NCI-H82 treated with DMSO at 0.1 percent for 48 hours (cell line): Measurements from ENCODE around the gene VIM.
"Not testable (repeated sequence)": the region's sequence is repeated elsewhere in the genome, so short reads cannot be mapped to it uniquely, and the experiment has no call there.

Source experiments
- DNase-seq: peaks from one replicate; lab custom pipeline; 2025; ENCODE audit not compliant: unreplicated experiment; lab: John Stamatoyannopoulos, UW

VIM gene

DNA sequence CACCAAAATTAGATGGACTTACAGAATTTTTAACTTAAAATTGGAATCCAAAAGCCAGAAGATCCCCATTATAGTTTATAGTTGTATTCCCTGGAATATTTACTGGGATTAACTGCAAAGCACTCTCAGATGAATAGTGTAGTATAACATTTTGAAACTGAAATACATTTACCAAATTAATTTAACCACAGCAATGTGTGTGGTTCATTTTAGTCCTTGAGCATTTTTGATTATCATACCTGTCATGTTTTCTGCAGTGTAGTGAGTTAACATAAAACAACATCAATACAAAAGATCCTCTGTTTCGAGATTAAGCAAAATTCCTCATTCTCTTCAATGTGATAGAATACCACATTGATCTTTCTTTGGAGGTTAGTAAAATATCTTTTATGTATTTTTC is 3.7 kb downstream of the VIM start:
- no peak for DNase-seq

- no peak for DNase-seq
Observed at GRCh38 chr10:17232276-17232960, 4.4 kb downstream of the VIM start.

GRCh38 chr10:17233286-17233991 is 5.4 kb downstream of the VIM start:
- DNase-seq: no peak

DNA sequence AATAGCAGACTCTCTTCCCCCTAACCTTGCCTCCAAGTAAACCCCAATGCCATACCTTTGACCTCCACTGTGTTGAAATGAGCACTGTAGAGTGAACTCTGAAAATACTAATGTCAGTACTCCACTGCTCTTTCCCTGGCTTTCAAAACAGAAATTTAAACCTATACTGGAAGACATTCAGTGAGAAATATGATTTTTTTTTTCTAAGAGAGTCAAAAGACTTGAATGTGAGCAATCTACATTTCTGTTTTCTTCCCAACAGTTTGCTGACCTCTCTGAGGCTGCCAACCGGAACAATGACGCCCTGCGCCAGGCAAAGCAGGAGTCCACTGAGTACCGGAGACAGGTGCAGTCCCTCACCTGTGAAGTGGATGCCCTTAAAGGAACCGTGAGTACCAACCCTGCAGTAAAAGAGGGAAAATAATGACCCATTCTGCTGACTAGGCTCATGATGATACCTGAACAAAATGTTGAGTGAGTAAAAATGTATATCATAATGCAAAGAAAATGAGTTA is 6.4 kb downstream of the VIM start:
- no peak for DNase-seq

DNA sequence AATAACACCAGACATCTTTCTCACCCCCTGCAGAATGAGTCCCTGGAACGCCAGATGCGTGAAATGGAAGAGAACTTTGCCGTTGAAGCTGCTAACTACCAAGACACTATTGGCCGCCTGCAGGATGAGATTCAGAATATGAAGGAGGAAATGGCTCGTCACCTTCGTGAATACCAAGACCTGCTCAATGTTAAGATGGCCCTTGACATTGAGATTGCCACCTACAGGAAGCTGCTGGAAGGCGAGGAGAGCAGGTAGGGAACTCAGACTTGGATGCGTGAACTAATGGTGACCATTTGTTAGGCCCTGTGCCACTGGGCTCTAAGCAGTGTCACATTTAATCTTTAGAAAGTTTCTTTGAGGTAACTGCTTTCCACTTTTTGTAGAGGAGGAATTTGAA is 7.1 kb downstream of the VIM start:
- no peak for DNase-seq

DNA sequence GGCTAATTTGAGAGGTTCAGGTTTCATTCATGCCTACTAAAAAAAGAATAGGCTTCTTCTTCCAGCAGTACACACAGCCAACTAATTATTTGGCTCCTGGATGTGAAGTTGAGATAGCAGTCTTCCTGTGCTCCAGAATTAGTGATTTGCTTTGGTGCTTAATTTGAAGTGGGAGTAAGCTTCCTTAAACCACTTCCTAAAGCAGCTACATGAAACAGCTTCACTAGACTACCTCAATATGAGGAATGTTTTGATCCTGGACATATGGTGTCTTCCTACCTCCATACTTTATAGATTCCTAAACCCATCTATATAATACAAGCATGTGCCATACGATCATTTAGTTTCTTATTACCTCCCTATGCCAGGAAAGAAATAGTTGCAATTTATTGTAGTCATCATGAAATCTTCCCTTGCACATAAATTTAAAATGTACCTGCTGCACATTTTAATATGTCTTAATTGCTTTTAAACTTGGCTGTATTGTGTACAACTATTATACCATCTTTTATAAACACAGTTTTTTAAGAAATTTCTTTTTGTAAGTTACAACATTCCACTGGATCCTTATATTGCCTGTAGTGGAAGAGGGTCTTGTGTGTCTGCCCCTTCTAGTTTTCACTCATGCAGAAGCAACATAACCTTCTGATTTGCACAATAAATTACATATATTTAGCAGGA is 8.6 kb downstream of the VIM start:
- no peak for DNase-seq

- no peak for DNase-seq
Observed at GRCh38 chr10:17237149-17237527, 9.1 kb downstream of the VIM start.

DNA sequence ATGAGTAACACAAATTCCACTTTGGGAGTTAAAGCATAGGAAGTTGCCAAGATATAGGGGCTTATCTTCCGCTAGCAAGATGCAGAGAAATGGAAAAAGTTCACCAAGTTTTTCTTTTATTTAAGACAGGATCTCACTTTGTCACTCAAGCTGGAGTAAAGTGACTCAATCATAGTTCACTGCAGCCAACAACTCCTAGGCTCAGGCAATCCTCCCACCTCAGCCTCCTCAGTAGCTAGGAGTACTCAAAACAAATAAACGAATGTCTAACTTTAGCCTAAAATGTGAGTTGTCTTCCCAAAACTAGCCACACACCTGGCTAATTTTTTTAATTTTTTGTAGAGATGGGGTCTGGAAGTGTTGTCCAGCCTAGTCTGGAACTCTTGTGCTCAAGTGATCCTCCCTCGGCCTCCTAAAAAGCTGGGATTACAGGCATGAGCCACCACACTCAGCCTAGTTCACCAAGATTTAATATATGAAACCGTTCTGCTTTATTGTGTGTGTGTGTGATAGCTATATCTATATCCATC is 9.9 kb downstream of the VIM start:
- no peak for DNase-seq

GRCh38 chr10:17238445-17239291 is 10.6 kb downstream of the VIM start:
- DNase-seq: no peak

- no peak for DNase-seq
Observed at GRCh38 chr10:17239345-17240085, 11.5 kb downstream of the VIM start.

DNA sequence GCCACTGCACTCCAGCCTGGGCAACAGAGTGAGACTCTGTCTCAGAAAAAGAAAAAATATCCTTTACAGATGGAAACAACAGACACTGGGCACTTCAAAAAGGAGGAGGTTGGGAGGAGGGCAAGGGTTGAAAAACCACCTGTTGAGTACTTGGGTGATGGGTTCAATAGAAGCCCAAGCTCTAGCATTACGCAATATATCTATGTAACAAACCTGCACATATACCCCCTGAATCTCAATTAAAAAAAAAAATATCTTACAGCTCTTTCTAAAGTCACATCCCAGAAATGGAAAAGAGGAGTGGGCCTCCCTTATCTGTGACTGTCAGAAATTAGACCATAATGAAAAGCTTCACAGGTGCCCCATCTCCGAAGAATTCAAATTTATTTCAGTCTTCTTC is 12.1 kb downstream of the VIM start:
- DNase-seq: no peak

GRCh38 chr10:17240616-17241015 is 12.6 kb downstream of the VIM start:
- DNase-seq: no peak

- no peak for DNase-seq
Observed at GRCh38 chr10:17241611-17242333, 13.7 kb downstream of the VIM start.

GRCh38 chr10:17244700-17245365 is 16.8 kb downstream of the VIM start:
- DNase-seq: no peak

DNA sequence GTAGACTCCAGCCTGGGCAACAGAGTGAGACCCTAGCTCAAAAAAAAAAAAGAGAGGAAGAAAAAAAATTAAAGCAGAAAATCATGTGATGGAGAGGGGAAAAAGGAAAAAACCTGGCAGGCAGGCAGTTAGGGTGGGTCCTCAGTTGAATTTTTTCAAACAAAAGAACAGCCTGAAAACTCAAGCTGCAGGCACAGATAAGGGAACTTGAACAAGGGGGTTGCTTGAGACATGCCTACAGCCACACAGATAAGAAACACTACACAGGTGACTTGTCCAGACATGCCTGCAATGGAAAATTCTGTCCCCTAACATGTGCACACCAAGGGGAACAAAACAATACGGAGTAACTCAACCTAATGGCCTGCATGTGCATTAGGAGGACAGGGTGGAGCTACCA is 19.2 kb downstream of the VIM start:
- no peak for DNase-seq

GRCh38 chr10:17248964-17249363 is 20.9 kb downstream of the VIM start:
- DNase-seq: no peak

DNA sequence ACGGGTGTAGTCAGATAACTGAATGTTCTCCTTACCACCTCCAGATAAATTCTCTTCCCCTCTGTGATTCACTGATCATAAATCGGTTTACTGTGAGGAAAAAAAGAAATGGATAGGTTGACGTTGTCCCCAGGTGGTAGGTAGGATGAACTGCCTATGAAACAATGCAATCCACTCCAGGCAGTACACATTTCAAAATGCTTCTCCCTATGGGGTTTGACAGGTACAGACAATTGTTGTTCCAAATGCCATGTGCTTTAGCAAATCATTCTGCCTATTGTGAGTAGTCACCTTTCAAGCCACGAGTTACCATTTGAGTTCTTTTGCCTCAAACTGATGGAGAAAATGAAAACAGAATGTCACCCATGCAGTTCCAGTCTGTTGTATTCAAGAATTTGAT is 21.8 kb downstream of the VIM start:
- DNase-seq: no peak

DNA sequence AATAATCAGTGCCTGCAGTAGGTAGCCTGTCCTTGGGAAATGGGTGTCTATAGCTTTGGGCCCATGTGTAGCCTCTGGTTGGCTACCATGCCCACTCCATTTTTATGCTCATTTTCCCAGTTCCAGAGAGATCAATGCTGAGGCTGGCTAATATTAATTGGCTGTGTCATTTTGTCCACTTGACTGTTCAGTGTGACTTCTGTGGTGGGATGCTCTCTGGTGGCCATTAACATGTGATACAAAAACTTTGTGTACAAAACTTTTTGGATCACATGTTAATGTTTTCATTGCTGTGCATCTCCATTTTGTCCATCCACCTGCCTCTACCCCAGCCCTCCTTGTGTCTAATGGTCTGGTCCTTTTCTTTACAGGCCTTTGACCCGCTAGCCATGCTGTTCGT is 22.7 kb downstream of the VIM start:
- no peak for DNase-seq

GRCh38 chr10:17254543-17255050 is 26.6 kb downstream of the VIM start:
- not testable (repeated sequence) for DNase-seq
